ENCODE data around the gene MED17.
"Not testable (repeated sequence)": the region's sequence is repeated elsewhere in the genome, so short reads cannot be mapped to it uniquely, and the experiment has no call there.

The MED17 gene

GRCh38 chr11:93756748-93757147 lies 27.3 kb upstream of the MED17 start:
- Histone ChIP-seq H3K27ac (no peak overlapping the region), H3K4me3 (no peak overlapping the region)

- no peak overlapping the region for H3K27ac ChIP-seq
- no peak overlapping the region for H3K4me3 ChIP-seq
Observed at GRCh38 chr11:93757301-93757700, 26.8 kb upstream of the MED17 start.

DNA sequence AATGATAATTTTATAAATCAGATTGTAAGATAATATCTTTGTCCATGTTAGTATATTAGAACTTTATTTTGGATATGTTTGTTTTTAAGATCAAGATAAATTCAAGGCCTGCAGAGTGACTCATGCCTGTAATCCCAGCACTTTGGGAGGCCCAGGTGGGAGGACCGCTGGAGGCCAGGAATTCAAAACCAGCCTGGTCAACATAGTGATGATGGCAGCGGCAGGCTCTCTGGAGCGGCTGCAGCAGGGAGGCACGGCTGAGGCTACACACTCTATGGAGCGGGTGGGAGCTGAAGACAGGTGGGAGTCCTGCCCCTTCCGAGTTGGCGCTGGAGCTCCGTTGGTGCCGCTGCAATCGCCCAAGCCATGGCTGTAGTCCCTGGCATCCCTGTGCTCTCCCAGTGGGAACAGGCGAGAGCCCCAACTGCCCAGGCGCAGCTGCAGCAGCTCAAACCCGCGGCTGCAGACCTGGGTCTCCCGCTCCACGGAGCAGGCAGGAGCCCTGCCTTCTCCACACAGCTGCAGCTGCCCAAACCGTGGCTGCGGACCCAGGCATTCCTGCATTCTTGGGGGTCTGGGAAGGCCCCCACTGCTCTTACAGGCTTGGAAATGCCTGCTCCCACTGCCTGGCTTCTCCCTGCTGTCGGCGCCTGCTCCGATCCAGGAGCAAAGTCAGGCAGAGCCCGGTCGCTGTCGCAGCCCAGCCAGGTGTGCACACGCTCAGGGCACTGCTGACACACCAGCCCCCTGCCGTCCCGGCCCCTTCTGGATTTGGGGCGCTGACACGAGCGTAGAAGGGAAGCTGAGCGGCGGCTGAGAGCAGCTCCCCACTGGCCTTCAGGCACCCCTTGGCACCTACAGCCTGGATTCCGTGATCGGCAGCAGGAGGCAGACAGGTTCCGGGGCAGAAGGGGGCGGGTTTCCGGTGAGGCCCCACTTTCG lies 25.9 kb upstream of the MED17 start:
- H3K4me3 ChIP-seq = no peak overlapping the region
- no peak overlapping the region for H3K27ac ChIP-seq

DNA sequence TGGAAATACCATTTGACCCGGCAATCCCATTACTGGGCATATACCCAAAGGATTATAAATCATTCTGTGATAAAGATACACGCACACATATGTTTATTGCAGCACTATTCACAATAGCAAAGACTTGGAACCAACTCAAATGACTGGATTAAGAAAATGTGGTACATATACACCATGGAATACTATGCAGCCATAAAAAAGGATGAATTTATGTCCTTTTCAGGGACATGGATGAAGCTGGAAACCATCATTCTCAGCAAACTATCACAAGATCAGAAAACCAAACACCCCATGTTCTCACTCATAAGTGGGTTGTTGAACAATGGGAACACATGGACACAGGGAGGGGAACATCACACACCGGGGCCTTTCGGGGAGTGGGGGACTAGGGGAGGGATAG lies 25.0 kb upstream of the MED17 start:
- not testable (repeated sequence) for H3K4me3 ChIP-seq, H3K27ac ChIP-seq

DNA sequence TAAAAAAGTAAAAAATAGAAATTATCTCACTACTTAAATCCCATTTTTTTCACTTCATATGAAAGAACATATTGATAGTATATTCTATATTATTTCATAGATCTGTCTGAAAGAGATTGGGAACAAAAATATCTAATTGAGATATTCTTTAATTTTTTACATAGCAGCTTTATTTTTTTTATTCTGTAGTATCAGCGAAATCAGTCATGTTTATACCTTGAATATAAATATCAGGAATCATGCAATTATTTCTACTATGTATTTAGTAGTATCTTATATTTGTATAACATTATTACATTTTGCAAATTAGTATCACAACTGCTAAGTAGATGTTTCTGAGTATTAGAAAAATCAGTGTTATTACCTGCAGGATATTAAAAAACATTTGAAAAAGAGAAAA lies 22.2 kb upstream of the MED17 start:
- H3K27ac ChIP-seq = no peak overlapping the region
- no peak overlapping the region for H3K4me3 ChIP-seq

GRCh38 chr11:93765551-93765950 lies 18.5 kb upstream of the MED17 start:
- no peak overlapping the region for H3K4me3 ChIP-seq
- no peak overlapping the region for H3K27ac ChIP-seq

- H3K27ac ChIP-seq = no peak overlapping the region
- H3K4me3 ChIP-seq = no peak overlapping the region
Observed at GRCh38 chr11:93766504-93766903, 17.6 kb upstream of the MED17 start.

DNA sequence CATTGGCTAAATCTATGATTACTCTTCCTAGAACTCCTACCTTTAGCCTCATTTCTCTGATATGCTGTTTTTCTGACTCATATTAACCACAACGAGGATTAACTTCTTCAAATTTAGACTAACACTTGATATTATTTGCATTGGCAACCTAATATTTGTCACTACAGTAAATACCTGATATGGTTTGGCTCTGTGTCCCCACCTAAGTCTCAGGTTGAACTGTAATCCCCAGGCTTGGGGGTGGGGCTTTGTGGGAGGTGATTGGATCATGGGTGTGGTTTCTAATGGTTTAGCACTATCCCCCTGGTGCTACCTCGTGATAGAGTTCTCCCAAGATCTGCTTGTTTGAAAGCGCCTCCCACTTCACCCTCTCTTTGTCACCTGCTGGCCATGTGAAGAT lies 17.1 kb upstream of the MED17 start:
- H3K4me3 ChIP-seq = no peak overlapping the region
- H3K27ac ChIP-seq = no peak overlapping the region

DNA sequence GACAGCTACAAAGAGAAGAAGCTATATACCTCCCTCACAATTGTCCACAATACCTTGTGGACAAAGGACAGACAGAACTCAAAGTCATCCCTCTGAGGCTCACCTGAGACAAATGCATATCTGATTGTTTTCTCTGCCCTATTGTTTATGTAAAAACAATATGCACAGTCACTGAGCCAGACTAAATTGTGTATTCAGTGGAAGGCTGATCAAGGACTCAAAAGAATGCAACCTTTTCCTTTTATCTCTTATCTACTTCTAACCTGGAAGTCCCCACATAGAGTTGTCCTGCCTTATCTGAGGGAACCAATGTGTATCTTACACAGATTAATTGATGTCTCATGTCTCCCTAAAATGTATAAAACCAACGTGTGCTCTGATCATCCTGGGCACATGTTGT lies 13.9 kb upstream of the MED17 start:
- Histone ChIP-seq H3K27ac (no peak overlapping the region), H3K4me3 (no peak overlapping the region)

DNA sequence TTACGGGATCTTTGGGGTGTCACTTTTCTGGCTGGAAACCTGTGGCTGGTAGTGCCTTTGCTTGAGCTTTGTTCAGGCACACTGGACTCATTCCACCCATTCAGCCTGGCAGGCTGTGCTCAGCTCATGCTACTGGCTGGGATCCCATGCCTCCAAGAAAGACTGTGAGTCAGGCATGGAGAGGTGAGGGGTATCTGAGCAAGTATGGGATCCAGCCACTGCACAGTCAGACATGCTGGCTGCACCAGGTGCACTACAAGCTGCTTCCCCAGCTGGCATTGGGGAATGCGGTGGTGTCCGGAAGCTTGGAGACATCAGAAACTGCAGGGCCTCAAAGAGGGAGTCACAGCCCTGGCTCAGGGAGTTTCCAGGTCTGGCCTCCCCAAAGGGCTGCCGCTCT lies 12.0 kb upstream of the MED17 start:
- Histone ChIP-seq H3K4me3 (no peak overlapping the region), H3K27ac (no peak overlapping the region)

GRCh38 chr11:93773045-93773477 lies 11.0 kb upstream of the MED17 start:
- no peak overlapping the region for H3K4me3 ChIP-seq

DNA sequence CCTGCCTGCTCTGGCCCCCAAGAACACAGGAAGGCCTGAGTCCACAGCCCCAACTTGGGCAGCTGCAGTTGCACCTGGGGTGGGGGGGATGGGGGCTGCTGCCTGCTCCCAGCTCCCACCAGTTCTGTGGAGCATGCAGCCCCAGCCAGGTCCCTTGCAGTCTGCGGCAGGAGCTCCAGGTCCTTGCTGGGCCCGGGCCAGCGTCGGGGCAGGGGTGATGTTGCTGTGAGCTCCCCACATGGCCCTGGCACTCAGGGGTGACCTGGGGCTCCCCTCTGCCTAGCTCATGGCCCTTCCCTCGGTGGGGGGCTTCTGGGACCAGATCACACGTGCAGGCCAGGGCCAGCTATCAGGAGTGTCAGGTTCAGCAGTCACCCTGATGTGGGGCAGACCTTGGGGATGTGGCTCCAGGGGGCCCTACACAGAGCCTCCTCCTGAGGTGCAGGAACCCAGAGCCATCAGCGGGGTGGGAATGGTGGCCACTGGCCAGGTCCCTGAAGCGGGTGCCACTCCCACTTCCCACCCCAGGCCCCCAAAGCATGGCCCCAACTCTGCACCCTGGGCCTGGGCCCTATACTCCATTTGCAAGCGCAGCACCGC lies 10.4 kb upstream of the MED17 start:
- H3K4me3 ChIP-seq = no peak overlapping the region
- H3K27ac ChIP-seq = no peak overlapping the region

More at GRCh38 chr11:93773045-93773477, 11.0 kb upstream of the MED17 start:
- H3K27ac ChIP-seq = no peak overlapping the region

GRCh38 chr11:93774560-93774959 lies 9.5 kb upstream of the MED17 start:
- not testable (repeated sequence) for H3K27ac ChIP-seq, H3K4me3 ChIP-seq

- H3K4me3 ChIP-seq = no peak overlapping the region
- H3K27ac ChIP-seq = no peak overlapping the region
Observed at GRCh38 chr11:93775289-93775688, 8.8 kb upstream of the MED17 start.

DNA sequence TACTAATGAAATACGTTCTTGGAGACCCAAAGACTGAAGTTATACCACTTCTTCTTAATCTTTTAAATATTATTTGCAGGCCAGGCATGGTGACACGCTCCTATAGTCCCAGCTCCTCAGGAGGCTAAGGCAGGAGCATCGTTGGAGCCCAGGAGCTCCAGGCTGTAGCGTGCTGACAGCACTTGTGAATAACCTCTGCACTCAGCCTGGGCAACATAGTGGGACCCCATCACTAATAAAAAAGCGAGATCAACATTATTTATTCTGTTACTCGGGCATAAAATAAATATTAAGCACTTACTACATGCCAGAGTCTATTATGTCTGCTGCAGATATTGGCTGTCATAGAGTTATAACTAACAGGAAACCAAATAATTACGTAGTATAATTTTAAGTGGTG lies 720 bp upstream of the MED17 start:
- H3K27ac ChIP-seq = peak overlapping the region in 13 of 21 experiments; percentile 17 to 97 (median 95)
- peak overlapping the region; percentile 71 to 96 (median 94) for H3K4me3 ChIP-seq

GRCh38 chr11:93783765-93784144 lies 327 bp upstream of the MED17 start:
- H3K4me3 ChIP-seq = peak overlapping the region; percentile 71 to 96 (median 94)

DNA sequence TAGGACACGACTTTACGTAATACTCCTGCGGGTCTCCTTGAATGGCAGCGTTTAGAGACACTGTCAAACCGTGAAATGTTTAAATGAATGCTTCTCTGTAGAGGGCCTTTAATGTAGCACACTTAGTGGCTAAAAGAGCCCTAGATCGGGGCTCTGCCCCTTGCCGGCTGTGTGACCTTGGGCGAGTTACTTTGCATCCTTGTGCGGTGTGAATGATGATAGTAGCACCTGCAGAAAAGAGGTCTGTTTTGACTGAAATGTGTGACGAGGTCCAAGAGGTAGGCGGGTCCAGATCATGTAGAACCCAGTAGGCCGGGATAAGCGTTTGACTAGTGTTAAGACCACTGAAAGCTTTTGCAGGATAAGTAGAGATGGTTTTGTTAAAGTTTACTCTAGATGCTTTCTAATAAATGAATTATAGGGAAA lies 866 bp downstream of the MED17 start:
- Histone ChIP-seq H3K4me3 (peak overlapping the region; percentile 71 to 96 (median 94)), H3K27ac (peak overlapping the region in 20 of 21 experiments; percentile 84 to 98 (median 94))

More at GRCh38 chr11:93783765-93784144, 327 bp upstream of the MED17 start:
- H3K27ac ChIP-seq = peak overlapping the region in 19 of 21 experiments; percentile 17 to 98 (median 94)

DNA sequence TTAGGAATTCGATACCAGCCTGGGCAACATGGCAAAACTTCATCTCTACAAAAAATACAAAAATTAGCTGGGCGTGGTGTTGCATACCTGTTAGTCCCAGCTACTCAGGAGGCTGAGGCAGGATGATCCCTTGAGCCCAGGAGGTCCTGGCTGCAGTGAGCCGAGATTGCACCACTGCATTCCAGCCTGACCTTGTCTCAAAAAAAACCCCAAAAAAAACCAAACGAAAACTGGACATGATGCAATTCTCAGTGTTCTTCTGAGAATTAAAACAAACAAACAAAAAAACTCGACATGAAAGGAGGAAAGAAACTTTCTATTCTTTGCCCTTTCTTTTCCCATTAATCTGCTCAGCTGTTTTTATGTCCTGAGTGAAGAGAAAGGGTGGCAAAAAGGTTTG lies 7.4 kb downstream of the MED17 start:
- H3K27ac ChIP-seq = no peak overlapping the region
- no peak overlapping the region for H3K4me3 ChIP-seq

- Histone ChIP-seq H3K27ac (no peak overlapping the region), H3K4me3 (no peak overlapping the region)
Observed at GRCh38 chr11:93796441-93797231, 12.6 kb downstream of the MED17 start.

DNA sequence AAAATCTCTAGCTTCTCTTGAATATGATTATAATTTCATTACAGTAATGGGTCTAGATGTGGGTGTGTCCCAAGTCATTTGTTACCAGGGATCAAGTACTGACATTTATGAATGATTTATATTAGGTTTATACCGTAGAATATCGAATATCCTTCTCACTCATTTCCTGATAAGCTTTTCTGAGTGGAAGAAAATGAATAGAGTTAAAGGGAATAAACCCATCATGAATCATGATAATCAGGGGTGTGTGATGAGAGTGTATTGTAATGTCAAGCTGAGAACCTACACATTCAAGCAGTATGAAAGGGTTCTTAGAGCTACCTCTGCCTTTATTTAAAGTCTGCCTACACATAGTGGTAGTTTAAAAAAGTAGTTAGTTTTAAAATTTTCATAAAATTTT lies 17.3 kb downstream of the MED17 start:
- Histone ChIP-seq H3K4me3 (no peak overlapping the region), H3K27ac (no peak overlapping the region)

All from skin epidermis (tissue), 12 donors.